ENCODE data around the gene MTHFD1. TPM values are rescaled to one million over a fixed set of nuclear protein-coding genes. Genes with fewer than 3 reads are reported as not detected.

MTHFD1 gene
- total and polyA plus RNA-seq, 2 of the 4 experiments (the other 2 are of a cell fraction), result 32.2 to 64.9 TPM

DNA sequence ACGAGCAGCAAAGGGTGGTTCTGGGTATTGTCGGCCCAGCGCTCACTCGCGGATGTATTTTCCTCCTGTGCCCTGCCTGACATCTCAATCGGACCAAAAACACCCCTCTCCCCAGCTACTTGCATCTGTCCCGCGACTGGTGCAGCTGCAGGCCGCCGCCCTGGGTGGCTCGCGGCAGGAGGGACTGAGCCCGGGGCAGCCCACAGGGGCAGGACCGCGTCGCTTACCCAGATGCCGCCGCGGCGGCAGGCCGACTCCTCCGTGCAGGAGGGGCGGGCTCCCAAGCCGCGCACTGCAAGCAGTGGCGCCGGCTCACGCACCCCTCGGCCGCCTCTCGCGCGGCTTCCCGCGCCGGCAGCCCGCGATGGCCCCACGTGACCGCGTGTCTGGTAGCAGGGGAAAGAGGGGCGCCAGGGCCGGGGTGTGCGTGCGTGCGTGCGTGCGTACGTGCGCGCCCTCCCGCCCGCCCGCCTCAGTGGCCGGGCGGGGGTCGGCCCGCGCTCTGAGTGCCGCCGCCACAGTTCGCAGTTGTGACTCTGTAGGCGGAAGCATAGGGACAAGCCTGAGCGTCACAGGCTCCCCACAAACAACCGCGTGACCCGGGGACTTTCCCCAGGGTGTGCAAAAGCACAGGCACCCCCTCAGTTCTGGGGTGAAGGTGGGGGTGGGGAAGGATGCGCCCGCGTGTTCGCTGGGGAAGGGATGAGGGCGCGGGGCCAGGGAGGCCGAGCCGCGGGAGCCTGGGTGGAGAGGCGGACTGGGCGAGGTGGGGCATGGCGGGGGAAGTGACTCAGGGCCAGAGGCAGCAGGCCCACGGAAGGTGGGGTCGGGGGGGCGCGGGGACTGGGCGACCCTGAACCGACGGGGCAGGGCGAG, 115.5 kb downstream of the MTHFD1 start, which contains the start of gene ZBTB25 (continued):
- TF ChIP-seq, protein P1, sequence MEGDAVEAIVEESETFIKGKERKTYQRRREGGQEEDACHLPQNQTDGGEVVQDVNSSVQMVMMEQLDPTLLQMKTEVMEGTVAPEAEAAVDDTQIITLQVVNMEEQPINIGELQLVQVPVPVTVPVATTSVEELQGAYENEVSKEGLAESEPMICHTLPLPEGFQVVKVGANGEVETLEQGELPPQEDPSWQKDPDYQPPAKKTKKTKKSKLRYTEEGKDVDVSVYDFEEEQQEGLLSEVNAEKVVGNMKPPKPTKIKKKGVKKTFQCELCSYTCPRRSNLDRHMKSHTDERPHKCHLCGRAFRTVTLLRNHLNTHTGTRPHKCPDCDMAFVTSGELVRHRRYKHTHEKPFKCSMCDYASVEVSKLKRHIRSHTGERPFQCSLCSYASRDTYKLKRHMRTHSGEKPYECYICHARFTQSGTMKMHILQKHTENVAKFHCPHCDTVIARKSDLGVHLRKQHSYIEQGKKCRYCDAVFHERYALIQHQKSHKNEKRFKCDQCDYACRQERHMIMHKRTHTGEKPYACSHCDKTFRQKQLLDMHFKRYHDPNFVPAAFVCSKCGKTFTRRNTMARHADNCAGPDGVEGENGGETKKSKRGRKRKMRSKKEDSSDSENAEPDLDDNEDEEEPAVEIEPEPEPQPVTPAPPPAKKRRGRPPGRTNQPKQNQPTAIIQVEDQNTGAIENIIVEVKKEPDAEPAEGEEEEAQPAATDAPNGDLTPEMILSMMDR (conservative IDR thresholded peaks at IDR 0.05; ENCODE audit: low read depth, low read length), result no peak

All from IMR-90 (cell line).